GM12892 (cell line): Measurements from ENCODE around the gene SOX1.

Experiments used
- POLR2A ChIP-seq: IDR thresholded peaks from 2 replicates; pipeline ENCODE4 v1.6.1; 2011; ENCODE audit warnings: low read depth, low read length, control low read depth
- POLR2AphosphoS5 ChIP-seq: IDR thresholded peaks from 2 replicates; pipeline ENCODE4 v1.6.1; 2011; ENCODE audit warnings: low read depth, low read length, control low read depth
- TAF1 ChIP-seq: IDR thresholded peaks from 2 replicates; pipeline ENCODE4 v1.6.1; 2011; ENCODE audit warnings: low read depth, mild to moderate bottlenecking, control low read depth, low read length, borderline replicate concordance

GRCh38 chr13:112097770-112098169 is 30.8 kb downstream of the SOX1 start:
- TF ChIP-seq POLR2AphosphoS5: no peak
- no peak for TF ChIP-seq POLR2A
- TF ChIP-seq TAF1: no peak
